Tibial nerve (tissue), 4 donors: Measurements from ENCODE around the gene GALM.

Source experiments
- EP300 ChIP-seq, 2 donors: sonication (generic); formaldehyde crosslinking; IDR thresholded peaks; one replicate each; pipeline ENCODE4 v1.6.1; 2017; ENCODE audit warnings: antibody characterized with exemption in 2 of 2, mild to moderate bottlenecking in 1 of 2
- POLR2A ChIP-seq, 2 donors: fragments of 450-650 bp; IDR thresholded peaks; one replicate each; pipeline ENCODE4 v1.6.1; 2017; ENCODE audit warnings: antibody characterized with exemption in 2 of 2, mild to moderate bottlenecking in 2 of 2, moderate library complexity in 2 of 2
- TF ChIP-seq, protein P1 (sequence below), 5 experiments: fragments of 200-600 bp in 3 of 5; fragments of 450-650 bp in 2 of 5; sonication (generic) in 3 of 5; IDR thresholded peaks; one replicate each; pipeline ENCODE4 v1.5.1; 2016 to 2019; ENCODE audit warnings: antibody characterized with exemption in 5 of 5, mild to moderate bottlenecking in 3 of 5, moderate library complexity in 2 of 5

- TF ChIP-seq, protein P1, sequence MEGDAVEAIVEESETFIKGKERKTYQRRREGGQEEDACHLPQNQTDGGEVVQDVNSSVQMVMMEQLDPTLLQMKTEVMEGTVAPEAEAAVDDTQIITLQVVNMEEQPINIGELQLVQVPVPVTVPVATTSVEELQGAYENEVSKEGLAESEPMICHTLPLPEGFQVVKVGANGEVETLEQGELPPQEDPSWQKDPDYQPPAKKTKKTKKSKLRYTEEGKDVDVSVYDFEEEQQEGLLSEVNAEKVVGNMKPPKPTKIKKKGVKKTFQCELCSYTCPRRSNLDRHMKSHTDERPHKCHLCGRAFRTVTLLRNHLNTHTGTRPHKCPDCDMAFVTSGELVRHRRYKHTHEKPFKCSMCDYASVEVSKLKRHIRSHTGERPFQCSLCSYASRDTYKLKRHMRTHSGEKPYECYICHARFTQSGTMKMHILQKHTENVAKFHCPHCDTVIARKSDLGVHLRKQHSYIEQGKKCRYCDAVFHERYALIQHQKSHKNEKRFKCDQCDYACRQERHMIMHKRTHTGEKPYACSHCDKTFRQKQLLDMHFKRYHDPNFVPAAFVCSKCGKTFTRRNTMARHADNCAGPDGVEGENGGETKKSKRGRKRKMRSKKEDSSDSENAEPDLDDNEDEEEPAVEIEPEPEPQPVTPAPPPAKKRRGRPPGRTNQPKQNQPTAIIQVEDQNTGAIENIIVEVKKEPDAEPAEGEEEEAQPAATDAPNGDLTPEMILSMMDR (IDR thresholded peaks at IDR 0.05): no peak
- TF ChIP-seq EP300 (IDR thresholded peaks at IDR 0.05) (no peak), POLR2A (IDR thresholded peaks at IDR 0.05) (no peak)
Measured at GRCh38 chr2:38632980-38633379, 32.9 kb upstream of the GALM start.
